SK-MEL-5 (cell line): Measurements from ENCODE around the gene ADAMTS17. TPM values are rescaled to one million over a fixed set of nuclear protein-coding genes. Genes with fewer than 3 reads are reported as not detected.

Experiments
- DNase-seq: peaks from one replicate; pipeline ENCODE4 v3.0.0-alpha.2; 2016; ENCODE audit warnings: low read depth, low spot score
- in situ Hi-C: cut with HindIII; loops from 2 replicates; pipeline ENCODE4 v1.10.0; 2016; ENCODE audit warnings: low sequenced_read_pairs, high pct_unique_total_duplicates, low pct_unique_long_range_greater_than_20kb
- total RNA-seq: library from RNA; depleted of rRNA; stranded (reverse); fragments of >200 nt; shearing (Covaris generic); gene quantifications from 2 replicates; pipeline ENCODE4 v1.2.3, GENCODE V29; 2014

Gene ADAMTS17
- total RNA-seq, 1 experiment from 2014 or later = 1.8 TPM

DNA sequence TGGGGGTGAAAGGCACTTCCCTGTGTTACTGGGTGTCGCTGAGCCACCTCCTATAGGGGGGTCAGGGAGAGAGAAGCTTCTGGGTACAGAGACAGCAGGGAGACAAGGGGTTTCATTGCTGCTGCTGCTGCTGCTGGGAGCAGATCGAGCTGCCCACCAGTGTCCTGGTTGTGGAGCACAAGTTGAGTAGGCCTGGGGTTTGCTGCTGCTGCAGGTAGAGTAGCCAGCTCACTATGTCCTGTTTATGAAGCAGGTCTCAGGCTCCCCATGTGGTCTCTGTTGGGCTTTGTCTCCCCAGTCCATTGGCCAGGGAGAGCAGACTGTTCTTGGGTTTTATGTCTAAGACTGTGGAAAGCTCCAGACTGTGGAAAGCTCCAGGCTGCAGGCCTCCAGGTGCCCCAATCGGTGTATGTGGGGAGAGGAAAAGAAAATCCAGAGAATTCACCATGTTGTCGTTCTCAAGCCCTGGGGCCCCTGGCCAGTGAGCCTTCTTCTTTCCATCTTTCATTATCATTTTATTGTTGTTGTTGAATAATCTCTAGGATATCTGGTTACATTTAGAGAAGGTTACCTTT, 157.8 kb downstream of the ADAMTS17 start:
- no peak for DNase-seq
- in situ Hi-C loops = no loop called here

GRCh38 chr15:100180921-100181320, 160.9 kb downstream of the ADAMTS17 start:
- in situ Hi-C loops = no loop called here
- no peak for DNase-seq

- DNase-seq = no peak
- in situ Hi-C loops = no loop called here
These were observed 166.2 kb downstream of the ADAMTS17 start for GRCh38 chr15:100175406-100176114.

- no peak for DNase-seq
- in situ Hi-C loops = no loop called here
These were observed 166.9 kb downstream of the ADAMTS17 start for GRCh38 chr15:100174904-100175275.

DNA sequence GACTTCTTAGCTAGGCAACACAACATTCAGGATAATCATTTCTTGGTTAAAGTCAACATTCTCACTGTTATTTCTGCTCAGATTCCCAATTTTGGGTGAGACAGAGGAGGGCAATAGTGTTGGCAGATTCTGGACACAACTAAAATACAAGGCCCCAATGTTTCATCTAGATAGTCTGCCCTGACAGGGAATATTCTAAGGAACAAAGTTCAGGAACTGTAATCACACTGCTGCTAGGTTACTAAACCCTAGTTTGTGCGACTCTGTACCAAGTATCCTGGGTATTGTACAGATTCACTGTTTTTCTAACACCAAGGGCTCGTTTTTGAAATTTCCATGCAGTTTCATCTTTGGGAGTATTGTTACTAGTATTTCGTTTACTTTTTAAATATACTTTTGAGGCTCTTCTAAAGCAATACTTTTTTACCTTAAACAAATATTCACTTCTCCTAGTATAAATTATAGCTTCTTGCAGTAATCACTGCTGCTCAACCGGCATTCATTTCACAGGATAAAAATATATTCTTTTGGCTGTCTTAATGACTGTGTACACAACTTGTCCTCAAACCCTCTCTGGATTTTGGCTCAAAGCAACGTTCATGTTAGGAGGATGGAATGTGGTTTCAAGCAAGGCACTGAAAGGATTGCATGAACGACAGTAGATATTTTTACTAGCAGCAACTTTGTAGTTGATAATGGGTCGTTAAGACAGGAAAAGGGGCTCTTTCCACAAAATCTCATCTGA, 167.4 kb downstream of the ADAMTS17 start:
- no peak for DNase-seq
- in situ Hi-C loops = no loop called here

DNA sequence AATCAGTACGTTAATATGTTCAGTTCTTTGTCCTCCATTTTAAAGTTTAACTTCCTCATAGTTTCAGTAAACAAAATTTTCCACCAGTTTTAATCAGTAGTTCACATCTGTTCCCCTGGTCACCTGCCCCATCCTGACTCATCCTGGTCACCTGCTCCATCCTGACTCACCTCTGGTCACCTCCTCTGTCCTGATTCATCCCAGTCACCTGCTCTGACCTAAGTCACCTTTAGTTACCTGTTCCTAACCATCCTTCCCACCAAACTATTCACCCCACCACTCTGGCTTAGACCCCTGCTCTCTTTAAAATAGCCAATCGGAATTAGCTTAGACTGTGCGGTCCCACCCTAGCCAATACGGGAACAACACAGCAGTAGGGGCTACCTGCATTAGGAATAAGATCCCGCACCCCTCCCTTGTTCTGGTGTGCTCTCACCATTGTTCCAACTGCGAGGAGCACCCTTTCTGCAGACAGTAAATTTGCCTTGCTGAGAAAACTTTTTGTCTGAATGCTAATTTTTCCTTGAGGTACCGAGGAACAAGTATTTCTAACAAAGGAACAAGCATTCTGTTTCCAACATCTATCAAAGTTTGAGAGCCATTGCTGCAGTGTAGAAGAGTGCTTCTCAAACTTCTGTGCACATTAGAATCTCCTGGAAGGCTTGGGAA, 169.3 kb downstream of the ADAMTS17 start:
- DNase-seq = no peak
- in situ Hi-C loops = no loop called here

DNA sequence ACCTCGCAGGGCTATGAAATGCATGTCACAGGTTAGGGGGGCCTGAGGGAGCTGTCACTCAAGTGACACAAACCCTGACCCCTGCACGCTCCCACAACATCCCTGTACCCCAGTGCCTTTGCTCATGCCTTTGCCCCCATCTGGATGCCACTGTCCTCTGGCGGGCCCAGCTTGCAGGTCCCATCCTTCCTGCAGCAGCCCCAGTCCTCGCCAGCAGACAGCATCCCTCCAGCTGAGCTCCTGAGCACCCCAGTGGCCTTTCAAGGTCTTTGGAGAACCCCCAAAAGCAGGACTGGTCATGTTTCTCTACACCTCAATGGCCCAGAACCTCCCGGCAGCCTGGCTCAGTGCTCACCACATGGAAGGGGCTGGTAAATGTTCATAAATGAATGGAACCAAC, 170.4 kb downstream of the ADAMTS17 start:
- DNase-seq = no peak
- in situ Hi-C loops = no loop called here

DNA sequence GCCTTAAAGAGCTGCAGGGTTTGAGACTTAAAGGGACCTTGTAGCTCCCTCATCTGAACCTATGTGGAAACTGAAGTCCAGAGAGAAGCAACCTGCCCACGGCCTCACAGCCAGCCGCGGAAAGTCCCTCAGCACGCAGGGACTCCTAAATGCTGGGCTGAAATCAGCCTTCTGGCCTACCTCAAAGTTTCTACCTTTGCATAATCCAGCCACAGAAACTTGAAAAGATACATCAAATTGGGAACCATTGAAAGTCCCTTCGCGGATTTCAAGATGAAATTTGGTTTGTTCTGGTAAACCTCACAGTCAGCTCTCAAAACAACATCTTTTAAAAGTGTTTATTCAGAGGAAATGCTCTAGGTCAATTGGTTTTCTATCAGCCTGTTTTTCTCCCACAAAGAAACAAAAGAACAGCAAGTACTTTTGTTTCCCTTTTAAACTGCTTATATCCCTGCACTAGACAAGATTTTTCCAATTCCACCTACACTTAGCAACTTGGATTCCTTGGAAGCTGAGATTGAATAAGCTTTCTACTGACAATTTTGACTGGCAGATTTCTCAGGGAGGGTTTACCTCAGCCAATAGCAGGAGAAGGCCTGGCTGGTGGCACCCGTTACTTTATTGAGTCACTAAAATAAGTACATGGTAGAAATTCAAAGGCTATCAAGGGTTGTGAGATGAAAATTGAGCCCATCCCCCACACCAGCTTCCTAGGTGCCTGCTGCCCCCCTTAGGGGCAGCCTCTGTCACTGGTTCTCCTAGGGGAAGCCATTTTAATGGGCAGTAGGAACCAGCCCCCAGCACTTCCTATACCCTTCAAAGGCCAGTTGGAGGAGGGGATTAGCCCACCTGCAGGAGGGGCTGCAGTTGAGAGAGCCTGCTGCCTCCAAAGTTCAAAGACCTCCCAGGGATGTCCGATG, 171.2 kb downstream of the ADAMTS17 start:
- no peak for DNase-seq
- in situ Hi-C loops = no loop called here

- DNase-seq = no peak
- in situ Hi-C loops = no loop called here
These were observed 172.0 kb downstream of the ADAMTS17 start for GRCh38 chr15:100169615-100170290.

GRCh38 chr15:100168787-100169186, 173.0 kb downstream of the ADAMTS17 start:
- no peak for DNase-seq
- in situ Hi-C loops = no loop called here

GRCh38 chr15:100167884-100168375, 173.8 kb downstream of the ADAMTS17 start:
- in situ Hi-C loops = no loop called here
- DNase-seq = no peak

DNA sequence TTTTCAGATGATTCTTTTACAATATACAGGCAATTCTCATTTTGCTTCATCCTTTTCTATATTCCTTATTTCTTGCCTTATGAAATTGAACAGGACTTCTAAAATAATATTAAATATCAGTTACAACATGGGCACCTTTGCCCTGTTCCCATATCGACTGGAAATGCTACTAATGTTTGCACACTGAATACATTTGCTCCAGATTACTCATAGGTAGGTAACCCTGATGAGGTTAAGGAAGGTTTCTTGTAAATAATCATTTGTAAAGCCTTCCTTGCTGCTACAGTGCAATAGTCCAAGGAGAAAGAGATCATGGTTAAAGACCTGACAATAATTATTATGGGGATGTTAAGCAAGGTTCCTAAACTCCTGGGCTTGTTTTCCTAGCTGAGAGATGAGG, 175.5 kb downstream of the ADAMTS17 start:
- in situ Hi-C loops = no loop called here
- DNase-seq = no peak

DNA sequence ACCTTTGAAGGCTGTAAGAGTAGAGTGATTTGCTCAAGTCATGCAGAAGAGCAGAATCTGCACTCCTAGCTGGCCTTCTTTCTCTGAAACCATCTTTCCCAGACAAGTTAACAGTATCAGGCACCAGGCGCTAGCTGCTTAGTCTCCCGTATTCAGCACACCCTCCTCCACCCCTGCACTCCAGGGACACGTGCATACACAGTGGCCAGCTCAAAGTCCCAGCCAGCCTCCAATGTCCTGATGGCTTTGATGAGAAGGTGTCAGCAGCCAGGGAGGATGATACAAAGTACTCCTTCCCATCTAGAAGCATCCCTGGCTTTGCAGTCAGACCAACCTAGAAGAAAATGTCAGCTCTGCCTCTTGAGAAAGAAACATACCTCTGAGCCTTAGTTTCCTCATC, 177.8 kb downstream of the ADAMTS17 start:
- in situ Hi-C loops = no loop called here
- DNase-seq = no peak

- no peak for DNase-seq
These were observed 180.8 kb downstream of the ADAMTS17 start for GRCh38 chr15:100160953-100161352.

DNA sequence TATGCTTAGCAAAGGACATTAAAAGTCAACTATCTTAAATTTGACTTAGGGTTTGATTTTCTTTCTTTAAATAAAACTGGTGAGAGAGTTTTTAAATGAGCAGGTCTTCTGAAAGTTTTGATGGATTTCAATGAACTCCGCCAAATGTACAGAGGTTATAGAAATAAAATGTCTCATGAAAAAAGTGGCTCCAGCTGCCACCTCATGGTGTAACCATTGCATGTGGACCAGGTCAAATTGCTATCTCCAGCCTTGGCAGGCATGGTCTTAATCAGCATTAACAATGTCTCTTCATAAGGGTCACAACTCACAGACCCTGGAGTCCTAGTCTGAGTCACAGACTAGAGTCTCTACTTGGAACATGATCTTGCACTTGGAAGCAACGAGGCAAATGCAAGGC, 182.3 kb downstream of the ADAMTS17 start:
- in situ Hi-C loops = no loop called here
- no peak for DNase-seq

More at GRCh38 chr15:100160953-100161352, 180.8 kb downstream of the ADAMTS17 start:
- in situ Hi-C loops = no loop called here

GRCh38 chr15:100158356-100158755, 183.4 kb downstream of the ADAMTS17 start:
- no peak for DNase-seq
- in situ Hi-C loops = no loop called here

DNA sequence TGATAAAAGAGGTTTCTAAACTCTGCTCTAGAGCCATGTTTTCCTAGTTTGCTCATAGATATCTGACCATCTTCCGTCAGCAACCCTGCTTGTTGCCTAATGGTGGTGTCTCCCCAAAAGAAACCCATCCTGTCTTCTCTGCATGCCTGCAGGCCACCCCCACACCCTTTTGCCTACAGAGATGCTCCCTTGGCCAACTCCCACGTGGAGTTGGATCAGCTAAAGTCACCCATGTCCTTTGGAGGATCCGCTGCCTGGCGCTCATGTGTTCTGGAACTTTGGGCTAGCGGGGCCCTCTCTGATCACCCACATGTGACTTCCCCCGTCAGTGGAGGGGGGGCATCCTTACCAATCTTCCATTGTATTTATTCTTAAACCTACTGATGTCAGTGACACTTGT, 185.6 kb downstream of the ADAMTS17 start:
- in situ Hi-C loops = no loop called here
- DNase-seq = no peak
